GM21367 (cell line): ENCODE results near the gene VENTX.

Experiments
- ATAC-seq: cut with Tn5 transposase; IDR thresholded peaks from one replicate; pipeline ENCODE4 v1.9.1; 2021; ENCODE audit not compliant: unreplicated experiment

VENTX gene

DNA sequence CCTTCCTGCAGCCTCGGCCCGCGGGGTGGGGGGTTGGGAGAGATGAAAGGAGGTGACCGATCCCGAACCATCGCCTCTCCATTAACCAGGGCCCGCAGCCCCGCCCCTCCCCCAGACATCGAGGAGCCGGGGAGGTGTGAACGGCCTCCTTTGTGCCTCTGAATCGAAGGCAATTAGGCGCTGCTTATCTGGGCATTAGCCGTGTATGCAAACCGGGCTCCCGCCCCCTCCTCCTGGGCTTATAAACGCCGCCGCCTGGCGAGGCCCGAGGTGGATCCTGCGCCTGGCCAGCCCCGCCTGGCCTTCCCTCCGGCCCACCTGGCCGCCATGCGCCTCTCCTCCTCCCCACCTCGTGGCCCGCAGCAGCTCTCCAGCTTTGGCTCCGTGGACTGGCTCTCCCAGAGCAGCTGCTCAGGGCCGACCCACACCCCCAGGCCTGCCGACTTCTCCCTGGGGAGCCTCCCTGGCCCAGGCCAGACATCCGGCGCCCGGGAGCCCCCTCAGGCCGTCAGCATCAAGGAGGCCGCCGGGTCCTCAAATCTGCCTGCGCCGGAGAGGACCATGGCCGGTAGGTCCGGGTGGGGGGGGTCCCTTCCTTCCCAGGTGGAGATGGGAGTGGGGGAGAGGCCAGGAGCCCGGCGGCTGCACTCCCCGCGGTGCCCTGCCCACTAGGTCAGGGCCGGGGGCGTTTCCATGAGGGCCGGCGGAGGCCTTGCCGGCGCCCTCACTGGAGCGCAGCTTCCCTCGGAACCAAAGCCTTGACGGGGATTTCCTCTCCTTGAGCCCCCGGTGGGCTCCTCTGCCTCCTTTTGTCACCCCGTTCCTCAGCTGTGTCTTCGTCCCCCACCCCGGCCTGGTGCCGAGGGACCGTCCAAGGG, at the start of gene VENTX:
Gene VENTX, plus strand, starts transcription at position 268 of the 878 bp plus-strand sequence. Its CDS starts 60 bp downstream, at position 328.
- ATAC-seq: no peak

DNA sequence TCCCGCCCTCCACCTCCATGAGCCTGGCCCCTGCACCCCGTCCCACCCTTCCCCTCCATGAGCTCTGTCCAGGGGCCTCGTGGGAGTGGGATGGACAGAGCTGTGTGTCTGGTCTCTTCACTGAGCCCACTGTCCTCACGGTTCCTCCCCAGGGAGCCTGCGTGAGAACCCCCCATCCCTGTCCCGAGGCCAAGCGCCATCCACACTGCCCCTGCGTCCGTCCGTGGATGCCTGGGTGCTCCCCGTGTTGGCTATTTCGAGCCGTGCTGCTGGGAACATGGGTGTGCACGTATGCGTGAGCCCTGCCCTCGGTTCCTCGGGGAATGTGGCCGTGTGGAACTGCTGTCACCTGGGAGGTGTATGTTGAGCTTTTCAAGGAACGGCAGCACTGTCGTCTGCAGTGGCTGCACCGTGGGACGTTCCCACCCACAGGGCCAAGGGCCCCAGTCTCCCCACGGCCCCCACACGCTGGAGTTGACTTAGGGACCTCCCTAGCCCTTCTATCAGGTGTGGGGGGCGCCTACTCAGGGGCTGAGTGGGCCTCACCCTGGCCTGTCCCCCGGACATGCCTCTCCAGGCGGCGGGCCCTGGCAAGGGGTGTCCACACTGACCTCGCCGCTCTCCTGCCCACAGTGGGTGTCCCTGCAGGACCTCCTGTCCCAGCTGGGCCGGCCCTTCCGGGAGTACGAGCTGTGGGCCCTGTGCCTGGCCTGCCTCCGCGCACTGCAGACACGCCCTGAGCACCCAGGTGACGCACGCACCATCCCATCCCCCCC, 49.6 kb upstream of the VENTX start:
- ATAC-seq: no peak

- ATAC-seq: no peak
Measured at GRCh38 chr10:133189256-133189655, 48.4 kb upstream of the VENTX start.

GRCh38 chr10:133189726-133190125, 47.9 kb upstream of the VENTX start:
- no peak for ATAC-seq

GRCh38 chr10:133190225-133190624, 47.4 kb upstream of the VENTX start:
- ATAC-seq: no peak

DNA sequence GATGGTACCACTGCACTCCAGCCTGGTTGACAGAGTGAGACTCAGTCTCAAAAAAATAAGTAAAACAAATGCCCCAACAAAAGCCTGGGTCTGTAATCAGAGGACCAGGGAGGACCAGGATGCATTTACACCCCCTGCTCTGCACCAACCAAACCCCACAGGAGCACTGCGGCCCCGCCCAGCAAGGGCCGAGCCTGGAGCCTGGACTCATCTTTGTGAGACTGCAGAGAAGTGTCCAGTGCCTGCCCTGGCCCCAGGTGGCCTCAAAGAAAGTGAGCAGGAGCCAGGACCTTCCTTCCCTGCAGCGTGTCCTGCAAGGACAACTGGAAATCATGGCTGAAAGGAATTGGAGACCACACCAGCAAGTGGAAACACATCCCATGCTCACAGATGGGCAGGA, 46.0 kb upstream of the VENTX start:
- no peak for ATAC-seq

DNA sequence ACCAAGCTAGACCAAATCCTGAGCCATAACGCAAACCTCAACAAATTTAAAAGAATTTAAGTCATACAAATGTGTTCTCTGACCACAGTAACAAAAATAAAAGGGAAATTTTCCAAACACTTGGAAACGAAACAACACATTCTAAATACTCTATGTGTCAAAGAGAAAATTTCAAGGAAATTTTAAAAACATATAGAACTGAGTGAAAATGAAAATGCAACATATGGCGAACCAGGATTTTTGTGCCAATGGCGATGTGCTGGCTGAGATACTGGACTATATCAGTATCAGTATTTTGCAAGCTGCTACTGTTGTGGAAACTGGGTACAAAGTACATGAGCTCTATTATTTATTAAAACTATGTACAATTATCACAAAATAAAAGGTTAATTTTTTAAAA, 43.5 kb upstream of the VENTX start:
- no peak for ATAC-seq

- ATAC-seq: no peak
Measured at GRCh38 chr10:133195096-133195495, 42.6 kb upstream of the VENTX start.

- no peak for ATAC-seq
Measured at GRCh38 chr10:133195611-133196010, 42.0 kb upstream of the VENTX start.

- ATAC-seq: no peak
Measured at GRCh38 chr10:133196221-133196915, 41.3 kb upstream of the VENTX start.

GRCh38 chr10:133196936-133197758, 40.5 kb upstream of the VENTX start:
- ATAC-seq: no peak

DNA sequence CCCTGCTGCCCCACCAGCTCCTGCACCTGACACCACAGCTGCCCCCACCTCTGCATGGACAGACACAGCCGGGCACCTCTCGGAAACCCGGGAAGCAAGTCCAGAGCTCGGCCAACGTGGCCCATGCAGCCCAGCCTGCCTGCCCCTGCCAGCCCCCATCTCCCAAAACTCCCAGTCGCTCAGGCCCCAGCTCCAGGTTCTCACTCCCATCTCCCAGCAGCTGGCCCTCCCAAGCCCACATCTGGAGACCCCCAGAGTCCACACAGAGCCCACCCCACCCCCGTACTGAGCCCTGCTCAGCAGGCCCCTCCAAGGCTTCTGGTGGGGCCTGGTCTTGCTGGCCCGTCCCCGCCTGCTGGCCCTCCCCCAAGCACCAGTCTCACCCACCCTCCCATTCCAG, 39.9 kb upstream of the VENTX start:
- no peak for ATAC-seq

DNA sequence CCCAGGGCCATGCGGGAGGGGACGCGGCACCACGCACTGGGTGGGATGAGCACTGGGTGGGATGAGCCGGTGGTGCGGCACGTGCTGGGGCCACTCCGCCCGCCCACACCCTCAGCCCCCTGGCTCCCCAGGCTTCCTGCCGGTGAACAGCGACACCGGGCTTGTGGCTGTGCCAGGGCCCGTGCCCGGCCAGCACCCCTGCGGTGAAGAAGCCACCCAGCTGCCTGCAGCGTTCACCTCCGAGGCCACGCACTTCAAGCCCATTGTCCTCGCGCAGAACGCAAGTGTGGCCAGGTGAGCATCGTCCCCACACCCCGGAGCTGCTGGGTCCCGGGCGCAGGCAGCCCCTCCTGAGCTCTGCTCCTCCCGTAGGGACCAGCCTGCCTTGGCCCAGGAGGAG, 39.4 kb upstream of the VENTX start:
- ATAC-seq: no peak

DNA sequence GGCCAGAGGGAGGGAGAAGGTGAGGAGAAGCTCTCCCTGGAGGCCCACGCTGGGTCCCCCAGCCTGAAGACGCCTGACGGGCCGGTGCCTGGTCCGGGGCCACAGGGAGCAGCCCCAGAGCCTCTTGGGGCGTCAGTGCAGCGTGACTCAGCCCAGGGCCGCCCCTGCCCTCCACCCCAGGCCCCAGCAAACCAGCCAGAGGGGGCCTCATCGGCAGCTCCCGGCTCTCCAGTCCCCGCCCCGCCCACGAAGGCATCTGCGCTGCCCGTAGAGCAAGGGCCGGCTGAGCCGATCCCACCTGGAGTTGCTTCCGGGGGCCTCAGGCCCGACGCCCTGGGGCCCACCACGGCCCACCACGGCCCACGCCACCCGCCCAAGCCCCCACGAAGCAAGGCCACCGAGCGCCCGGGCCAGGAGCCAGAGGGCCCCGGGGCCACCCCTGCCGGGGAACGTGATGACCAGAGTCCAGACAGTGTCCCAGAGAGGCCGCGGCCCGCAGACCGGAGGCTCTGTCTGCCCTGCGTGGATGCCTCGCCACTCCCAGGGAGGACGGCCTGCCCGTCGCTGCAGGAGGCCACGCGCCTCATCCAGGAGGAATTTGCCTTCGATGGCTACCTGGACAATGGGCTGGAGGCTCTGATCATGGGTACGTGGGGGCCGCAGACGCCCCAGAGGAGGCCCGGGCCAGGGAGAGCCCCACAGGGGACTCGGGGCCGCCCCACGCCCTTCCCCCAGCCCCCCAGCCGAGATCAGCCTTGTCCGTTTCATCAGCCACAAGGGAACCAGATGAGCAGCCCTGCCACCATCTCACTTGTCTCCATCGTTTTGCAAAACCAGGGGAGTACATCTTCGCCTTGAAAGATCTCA, 38.8 kb upstream of the VENTX start:
- no peak for ATAC-seq

- no peak for ATAC-seq
Measured at GRCh38 chr10:133199488-133199885, 38.2 kb upstream of the VENTX start.

DNA sequence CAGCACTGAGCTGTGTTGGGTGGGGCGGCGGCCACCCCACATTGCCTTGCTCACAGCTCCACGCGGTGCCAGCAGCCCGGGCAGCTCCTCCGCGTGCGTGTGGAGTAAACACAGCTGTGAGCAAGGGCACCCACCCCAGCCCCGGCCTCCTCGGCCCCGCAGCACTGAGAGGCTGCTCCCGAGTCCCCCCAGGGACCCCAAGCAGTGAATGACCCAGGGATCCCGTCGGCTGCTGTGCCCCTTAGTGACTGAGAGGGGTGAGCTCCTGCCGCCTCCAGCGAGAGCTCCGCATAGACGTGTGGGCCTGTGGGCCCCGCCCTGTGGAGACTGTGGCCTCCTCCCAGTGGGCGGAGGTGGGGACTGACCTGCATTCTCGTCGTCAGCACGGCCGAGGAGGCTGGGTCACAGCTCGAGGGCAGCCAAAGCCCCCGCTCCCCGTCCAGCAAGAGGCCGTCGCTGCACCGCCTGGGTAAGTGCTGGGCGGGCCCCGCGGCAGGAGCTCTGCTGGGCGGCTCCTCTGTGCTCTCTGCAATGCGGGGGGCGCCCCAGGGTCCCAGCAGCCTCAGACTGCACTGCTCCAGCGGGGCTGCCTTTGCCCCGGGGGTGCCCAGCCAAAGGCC, 37.6 kb upstream of the VENTX start:
- ATAC-seq: no peak

- ATAC-seq: no peak
Measured at GRCh38 chr10:133200621-133201031, 37.0 kb upstream of the VENTX start.

- ATAC-seq: no peak
Measured at GRCh38 chr10:133201151-133201947, 36.3 kb upstream of the VENTX start.
